ENCODE data around the gene MARVELD2. TPM values are rescaled to one million over a fixed set of nuclear protein-coding genes. Genes with fewer than 3 reads are reported as not detected.

Gene MARVELD2
- total and polyA plus RNA-seq, 2 of the 13 experiments (the other 11 are each of a cell fraction or from before 2014, with no cell fraction given), result 11.1 to 15.4 TPM

DNA sequence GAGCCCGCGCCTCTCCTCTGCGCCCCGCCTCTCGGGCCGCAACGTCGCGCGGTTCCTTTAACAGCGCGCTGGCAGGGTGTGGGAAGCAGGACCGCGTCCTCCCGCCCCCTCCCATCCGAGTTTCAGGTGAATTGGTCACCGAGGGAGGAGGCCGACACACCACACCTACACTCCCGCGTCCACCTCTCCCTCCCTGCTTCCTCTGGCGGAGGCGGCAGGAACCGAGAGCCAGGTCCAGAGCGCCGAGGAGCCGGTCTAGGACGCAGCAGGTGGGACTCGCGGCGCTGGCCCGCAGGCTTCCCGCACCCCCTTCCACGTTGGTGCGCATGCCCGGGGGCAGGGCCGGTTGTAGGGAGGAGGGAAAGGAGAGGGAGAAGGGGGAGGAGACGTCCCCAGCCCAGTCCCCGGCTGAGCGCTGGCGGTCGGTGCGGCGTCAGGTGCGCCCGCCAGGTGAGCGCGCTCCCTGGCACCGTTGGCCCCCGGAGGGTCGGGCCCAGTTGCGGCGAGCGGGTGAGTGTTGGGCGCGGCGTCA is 77.5 kb downstream of the MARVELD2 start, which contains the start of gene OCLN (continued):
- TF ChIP-seq, protein P1, sequence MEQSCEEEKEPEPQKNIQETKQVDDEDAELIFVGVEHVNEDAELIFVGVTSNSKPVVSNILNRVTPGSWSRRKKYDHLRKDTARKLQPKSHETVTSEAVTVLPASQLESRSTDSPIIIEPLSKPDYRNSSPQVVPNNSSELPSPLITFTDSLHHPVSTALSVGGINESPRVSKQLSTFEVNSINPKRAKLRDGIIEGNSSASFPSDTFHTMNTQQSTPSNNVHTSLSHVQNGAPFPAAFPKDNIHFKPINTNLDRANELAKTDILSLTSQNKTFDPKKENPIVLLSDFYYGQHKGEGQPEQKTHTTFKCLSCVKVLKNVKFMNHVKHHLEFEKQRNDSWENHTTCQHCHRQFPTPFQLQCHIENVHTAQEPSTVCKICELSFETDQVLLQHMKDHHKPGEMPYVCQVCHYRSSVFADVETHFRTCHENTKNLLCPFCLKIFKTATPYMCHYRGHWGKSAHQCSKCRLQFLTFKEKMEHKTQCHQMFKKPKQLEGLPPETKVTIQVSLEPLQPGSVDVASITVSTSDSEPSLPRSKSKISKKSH (CRISPR knock-in tag; IDR thresholded peaks at IDR 0.05; ENCODE audit: borderline replicate concordance), result no peak; the same call in 1 of the 2 replicates
- no peak for TF ChIP-seq ZNF569 (CRISPR knock-in tag; IDR thresholded peaks at IDR 0.05; ENCODE audit: borderline replicate concordance)
- TF ChIP-seq POLR2AphosphoS5 (IDR thresholded peaks at IDR 0.05; ENCODE audit: low read depth, low read length), result peak; percentile 84
- TF ChIP-seq, protein P2, sequence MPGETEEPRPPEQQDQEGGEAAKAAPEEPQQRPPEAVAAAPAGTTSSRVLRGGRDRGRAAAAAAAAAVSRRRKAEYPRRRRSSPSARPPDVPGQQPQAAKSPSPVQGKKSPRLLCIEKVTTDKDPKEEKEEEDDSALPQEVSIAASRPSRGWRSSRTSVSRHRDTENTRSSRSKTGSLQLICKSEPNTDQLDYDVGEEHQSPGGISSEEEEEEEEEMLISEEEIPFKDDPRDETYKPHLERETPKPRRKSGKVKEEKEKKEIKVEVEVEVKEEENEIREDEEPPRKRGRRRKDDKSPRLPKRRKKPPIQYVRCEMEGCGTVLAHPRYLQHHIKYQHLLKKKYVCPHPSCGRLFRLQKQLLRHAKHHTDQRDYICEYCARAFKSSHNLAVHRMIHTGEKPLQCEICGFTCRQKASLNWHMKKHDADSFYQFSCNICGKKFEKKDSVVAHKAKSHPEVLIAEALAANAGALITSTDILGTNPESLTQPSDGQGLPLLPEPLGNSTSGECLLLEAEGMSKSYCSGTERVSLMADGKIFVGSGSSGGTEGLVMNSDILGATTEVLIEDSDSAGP (CRISPR knock-in tag; IDR thresholded peaks at IDR 0.05; ENCODE audit: borderline replicate concordance), result peak; percentile 100
- TF ChIP-seq PAXIP1 (CRISPR knock-in tag; conservative IDR thresholded peaks at IDR 0.05), result 0 out of 2 replicates have a peak, but pooled peaks have one; percentile 23
- 0 out of 2 replicates have a peak, but pooled peaks have one; percentile 62 for TF ChIP-seq ZNF337 (CRISPR knock-in tag; IDR thresholded peaks at IDR 0.05; ENCODE audit: borderline replicate concordance, low read depth)
- TF ChIP-seq ZNF430 (CRISPR knock-in tag; IDR thresholded peaks at IDR 0.05), result peak; percentile 79
- TF ChIP-seq YEATS2 (CRISPR knock-in tag; IDR thresholded peaks at IDR 0.05; ENCODE audit: borderline replicate concordance), result peak; percentile 27; the same call in 1 of the 2 replicates
- no peak for TF ChIP-seq ZFP37 (CRISPR knock-in tag; IDR thresholded peaks at IDR 0.05; ENCODE audit: borderline replicate concordance)
- no peak for TF ChIP-seq ATF1 (CRISPR knock-in tag; IDR thresholded peaks at IDR 0.05)
- TF ChIP-seq ZNF451 (CRISPR knock-in tag; IDR thresholded peaks at IDR 0.05), result 0 out of 2 replicates have a peak, but pooled peaks have one; percentile 26
- TF ChIP-seq, protein P3, sequence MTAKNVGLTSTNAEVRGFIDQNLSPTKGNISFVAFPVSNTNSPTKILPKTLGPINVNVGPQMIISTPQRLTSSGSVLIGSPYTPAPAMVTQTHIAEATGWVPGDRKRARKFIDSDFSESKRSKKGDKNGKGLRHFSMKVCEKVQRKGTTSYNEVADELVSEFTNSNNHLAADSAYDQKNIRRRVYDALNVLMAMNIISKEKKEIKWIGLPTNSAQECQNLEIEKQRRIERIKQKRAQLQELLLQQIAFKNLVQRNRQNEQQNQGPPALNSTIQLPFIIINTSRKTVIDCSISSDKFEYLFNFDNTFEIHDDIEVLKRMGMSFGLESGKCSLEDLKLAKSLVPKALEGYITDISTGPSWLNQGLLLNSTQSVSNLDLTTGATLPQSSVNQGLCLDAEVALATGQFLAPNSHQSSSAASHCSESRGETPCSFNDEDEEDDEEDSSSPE (CRISPR knock-in tag; IDR thresholded peaks at IDR 0.05), result peak; percentile 82
- TF ChIP-seq MTA3 (CRISPR knock-in tag; IDR thresholded peaks at IDR 0.05), result no peak
- peak; percentile 28; the same call in 1 of the 2 replicates for TF ChIP-seq ZNF800 (CRISPR knock-in tag; IDR thresholded peaks at IDR 0.05)
- TF ChIP-seq ZSCAN31 (CRISPR knock-in tag; IDR thresholded peaks at IDR 0.05; ENCODE audit: low read depth), result peak; percentile 55; the same call in 1 of the 2 replicates
- no peak; the same call in 1 of the 2 replicates for TF ChIP-seq ZBTB39 (CRISPR knock-in tag; IDR thresholded peaks at IDR 0.05)

Measured in HepG2 (cell line).